Activated CD4-positive, alpha-beta T cell treated with anti-CD3 and anti-CD28 coated beads for 48 hours (primary cell): Measurements from ENCODE around the gene SLC6A20.
"Not testable (repeated sequence)": the region's sequence is repeated elsewhere in the genome, so short reads cannot be mapped to it uniquely, and the experiment has no call there.

ENCODE experiments used
- DNase-seq: peaks from one replicate; pipeline ENCODE4 v3.0.0-alpha.2; 2020

The SLC6A20 gene

DNA sequence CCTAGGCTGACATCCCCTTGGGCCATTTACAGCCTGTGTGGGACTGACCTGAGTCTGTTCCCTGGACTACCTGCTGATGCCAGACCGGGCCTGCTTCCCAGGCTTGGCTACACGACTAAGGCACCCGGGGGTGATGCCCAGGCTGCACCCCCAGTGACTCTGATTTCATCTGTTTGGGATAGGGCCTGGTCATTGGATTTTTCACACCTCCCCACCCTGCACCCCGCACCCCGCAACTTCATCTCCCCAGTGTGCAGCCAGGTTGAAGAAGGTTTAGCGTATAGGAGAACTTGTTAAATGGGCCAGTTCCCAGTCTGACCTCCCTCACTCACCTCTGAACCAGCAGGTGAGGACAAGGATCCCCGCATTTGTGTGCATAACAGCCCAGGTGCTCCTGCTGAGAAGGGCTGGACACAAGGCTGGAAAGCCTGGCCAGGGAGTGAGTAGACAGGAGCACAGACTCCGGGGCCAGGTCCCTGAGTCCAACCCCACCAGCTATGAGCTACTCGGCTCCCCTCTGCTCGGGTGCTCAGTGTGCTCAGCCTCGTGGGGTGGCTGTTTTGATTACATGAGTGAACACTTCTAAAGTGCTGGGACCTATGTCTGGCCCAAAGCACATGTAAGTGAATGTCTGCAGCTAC lies 18.5 kb downstream of the SLC6A20 start:
- no peak for DNase-seq

DNA sequence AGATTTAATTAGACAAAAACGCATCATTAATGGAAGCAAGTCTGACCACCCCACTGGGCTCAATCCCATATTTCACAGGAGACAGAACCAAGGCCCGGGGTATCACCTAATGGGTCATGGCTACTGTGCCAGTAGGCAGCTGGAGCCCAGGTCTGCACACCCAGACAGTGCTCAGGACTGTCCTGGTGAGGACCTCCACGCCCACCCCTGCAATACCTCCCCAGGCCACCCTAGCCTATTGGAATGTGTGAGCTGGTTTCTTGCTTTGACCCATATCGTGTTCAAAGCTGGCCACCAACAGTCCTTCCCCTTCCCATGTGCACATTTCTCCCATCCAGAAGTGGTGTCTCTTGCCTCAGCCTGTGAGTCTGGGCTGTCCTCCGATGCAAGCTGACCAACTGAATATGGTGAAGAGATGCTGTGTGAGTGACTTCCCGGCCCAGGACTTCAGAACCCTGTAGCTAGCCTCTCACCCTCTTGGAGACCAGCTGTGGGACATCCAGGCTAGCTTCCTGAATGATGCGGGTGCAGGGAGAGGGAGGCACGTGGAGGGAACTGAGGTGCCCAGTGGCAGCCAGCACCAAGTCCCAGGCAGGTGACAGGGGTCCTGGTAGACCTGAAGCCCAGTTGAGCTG lies 19.1 kb downstream of the SLC6A20 start:
- no peak for DNase-seq

DNA sequence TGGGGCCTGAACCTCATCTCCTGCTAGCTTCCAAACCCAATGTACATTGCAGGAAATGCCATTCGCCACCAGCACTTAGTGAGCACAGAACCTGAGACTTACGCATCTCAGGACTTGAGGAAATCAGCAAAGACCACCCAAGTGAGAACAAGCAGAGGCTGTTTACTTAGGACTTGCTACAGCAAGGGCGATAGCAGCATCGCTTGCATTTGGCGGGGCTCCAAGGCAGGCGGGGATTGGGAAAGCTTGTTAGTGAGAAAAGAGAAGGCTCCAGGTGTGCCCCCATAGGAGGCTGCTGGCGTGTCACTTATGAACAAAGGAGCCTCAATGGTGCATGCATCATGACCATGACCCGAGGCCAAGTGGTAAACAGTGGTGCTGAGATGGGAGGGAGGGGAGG lies 19.7 kb downstream of the SLC6A20 start:
- no peak for DNase-seq

DNA sequence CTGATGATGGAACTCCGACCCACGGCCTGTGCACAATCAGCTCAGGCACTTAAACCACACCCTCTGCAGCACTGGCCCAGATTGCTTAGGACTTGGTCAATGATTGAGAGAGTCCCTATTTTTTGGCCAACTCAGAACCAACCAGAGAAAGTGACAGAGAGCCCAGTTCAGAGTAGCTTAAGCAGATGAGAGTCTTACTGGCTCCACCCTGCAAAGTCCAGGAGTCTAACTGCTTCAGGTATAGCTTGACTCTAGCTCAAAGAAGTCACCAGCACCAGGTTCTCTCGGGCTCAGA lies 20.1 kb downstream of the SLC6A20 start:
- no peak for DNase-seq

DNA sequence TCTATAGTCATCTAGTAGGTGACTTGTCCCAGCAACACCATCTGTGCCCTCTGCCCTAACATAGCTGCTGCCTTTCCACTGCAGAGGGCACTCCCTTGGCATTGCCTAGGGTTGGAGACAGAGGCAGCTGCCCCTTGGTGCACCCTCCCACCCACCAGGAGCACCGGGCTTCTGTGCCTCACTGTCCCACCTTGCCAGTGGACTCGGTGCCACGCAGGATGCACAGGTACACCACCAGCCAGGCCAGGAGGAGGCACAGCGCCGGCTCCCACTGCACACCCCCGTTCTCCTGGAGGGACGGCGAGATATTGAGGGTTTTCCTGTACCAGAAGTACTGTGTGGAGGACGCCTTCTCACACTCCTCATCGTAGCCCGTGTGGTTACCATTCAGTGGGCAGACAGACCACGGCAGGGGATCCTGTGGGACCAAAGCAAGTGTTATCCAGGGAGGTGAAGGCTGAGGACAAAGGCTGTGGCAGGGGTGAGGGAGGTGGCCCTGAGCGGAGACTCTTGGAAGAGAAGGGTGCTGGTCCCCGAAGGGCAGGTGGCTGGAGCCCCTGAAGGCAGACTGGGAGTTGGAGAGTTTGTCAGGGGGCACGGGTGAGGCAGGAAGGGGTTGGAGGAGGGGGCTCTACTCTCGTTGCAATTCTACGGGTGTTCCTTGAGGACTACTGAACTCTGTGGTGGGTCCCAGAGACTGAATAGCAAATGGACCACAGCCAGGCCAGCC lies 20.6 kb downstream of the SLC6A20 start:
- no peak for DNase-seq

DNA sequence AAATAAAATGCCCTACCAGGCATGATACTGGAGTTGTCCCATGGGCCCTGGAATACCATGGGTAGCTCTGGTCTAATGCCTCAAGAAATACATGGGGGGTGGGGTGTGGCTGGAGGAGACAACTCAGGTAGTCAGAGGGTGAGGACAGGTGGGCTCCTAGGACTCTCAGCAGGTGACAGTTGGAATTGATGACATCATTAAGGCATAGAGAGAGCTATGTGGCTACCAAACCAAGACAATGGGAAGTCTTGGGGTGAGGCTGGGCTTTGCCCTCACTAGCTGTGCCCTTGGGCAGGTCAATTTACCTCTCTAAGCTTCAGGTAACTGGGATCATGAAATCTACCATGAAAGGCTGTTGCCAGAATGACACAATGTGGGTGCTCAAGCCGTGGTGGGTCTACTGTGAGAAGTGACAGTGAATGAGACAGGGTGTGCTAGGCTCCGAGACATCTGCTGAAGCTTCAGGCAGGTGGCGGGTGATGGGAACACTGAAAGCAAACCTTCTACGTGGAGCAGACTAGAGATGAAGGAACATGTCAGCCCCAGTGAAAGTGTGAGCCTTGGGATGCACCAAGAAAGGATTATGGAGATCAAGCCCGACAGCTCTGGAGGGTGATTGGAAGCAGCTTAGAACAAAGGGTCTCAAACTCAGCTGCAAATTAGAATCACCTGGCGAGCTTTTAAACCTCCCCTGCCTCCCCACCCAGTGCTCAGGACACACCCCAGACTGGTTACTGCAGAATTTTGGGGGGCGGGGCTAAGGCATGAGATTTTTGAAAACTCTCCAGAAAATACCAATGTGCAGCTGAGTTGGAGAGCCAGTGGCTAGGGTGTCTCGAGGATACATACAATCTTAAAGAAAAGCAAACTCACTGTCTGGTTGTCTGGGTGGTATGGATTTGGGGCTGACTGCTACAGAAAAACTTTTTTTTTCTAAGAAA lies 21.5 kb downstream of the SLC6A20 start:
- no peak for DNase-seq

DNA sequence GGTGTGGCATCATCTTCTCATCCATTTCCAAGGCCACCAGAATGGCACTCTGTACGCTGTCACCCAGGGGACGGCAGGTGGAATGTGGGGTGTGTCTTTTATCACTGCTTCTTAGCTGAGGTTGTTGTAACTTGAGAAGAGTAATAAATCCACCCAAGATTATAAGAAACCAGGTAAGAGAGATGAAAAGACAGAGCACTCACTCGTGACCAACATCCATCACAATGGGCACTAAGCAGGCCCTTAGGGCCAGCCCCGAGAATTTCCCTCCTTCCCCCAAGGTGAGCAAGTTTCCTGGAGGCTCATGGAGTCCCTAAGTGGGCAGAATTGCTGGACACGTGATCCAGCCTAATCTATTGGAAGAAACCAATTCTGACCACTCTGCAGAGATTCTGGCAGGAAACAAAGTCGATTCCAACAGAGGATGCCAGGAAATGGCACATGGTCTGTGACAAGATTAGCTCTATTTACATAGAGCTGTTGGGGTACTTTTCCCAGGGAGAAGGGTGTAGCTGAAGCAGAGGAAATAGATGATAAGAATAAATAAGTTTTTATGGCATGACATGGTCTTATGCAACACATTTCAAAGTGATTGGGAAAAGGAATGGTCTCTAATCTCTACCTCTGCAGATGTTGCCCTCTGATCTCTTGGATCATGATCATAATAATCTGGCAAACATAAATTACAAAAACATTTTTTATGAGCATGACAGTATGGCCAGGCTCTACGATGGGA lies 22.5 kb downstream of the SLC6A20 start:
- no peak for DNase-seq

DNA sequence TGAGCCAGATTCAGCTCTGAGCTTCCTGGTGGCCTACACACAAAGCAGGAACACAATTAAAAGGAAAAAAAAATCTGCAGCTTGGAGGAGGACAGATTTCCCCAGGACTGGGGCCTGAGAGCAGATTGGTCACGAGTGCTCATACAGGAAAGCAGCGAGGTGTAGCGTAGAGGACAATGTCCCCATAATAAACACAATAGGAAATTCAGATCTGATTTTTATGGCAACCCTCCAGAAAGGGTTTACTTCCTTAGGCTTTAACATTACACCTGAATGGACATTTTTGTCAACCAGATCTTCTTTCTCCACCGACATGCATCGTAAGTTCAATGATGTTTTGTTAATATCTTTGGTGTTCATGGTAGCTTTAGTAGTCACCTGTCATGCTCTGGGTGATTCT lies 23.3 kb downstream of the SLC6A20 start:
- no peak for DNase-seq

DNA sequence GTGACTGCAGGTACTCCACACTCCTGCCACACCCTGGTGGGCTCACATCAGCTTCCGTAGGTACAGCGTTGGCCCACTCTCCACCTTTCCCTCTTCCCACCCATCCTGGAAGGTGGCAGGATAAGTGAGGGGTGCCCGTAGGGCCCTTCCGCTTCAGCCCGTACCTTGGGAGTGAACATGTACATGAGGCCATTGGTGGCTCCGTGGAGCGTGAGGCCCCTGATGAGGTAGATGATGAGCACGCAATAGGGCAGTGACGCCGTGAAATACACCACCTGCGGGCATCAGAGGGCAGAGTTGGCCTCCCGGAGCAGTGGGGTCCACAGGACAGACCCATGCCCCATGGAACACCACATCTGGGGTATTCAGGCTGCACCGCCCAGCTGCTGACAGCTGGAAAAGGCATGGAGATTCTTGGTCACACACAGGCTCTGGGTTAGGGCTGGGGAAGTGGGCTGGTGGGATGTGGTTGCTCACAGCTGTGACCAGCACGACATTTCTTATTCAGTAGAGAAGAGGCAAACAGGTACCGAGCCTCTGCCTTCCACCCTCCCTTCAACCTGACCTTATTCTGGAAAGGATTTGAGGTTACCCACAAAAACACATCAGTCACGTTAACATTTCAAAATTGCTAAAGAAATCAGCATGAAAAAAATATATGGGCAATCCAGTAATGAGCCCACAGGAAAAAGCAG lies 23.8 kb downstream of the SLC6A20 start:
- peak; percentile 22 for DNase-seq

DNA sequence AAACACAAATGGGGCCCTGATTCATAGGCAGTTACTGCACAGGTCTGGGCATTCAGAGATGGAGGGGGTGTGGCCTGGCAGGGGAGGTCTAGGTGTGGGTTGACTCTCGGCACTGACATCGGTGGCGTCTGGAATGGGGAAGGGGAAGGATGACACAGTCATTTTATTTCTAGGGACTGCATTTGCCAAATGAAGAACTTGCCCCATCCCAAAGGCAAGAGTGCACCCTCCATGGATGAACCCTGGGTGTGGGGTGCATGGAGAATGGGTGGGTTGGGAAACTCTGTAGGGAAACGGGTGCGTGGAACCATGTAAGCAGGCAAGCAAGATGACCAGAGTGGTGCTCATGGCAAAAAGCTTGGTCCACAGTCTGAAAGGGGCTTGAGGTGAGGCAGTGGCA lies 24.5 kb downstream of the SLC6A20 start:
- DNase-seq, result no peak

DNA sequence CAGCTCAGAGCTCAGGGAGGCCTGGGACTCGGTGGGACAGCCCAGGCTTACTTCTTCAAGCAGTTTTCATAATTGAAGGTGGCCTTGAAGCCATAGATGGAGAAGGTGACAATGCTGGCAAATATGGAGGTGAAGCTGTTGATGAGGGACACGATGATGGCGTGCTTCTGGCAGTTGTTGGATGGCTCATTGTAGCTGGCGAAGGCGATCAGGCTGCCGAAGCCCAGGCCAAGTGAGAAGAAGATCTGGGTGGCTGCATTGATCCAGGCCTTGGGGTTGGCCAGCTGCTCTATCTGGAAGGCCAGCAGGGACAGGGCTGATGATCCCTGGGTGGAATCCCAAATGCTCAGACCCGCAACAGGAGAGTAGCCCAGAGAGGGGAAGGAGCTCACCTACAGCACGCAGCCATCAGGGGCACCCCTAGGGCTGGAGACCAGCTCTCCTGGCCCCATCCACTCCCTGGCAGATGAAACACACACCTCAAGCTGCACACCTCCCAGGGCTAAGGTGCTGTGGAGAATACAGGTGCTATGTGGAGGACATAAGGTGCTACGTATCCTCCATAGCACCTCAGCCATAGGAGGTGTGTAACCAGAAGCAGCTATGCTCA lies 25.1 kb downstream of the SLC6A20 start:
- no peak for DNase-seq

DNA sequence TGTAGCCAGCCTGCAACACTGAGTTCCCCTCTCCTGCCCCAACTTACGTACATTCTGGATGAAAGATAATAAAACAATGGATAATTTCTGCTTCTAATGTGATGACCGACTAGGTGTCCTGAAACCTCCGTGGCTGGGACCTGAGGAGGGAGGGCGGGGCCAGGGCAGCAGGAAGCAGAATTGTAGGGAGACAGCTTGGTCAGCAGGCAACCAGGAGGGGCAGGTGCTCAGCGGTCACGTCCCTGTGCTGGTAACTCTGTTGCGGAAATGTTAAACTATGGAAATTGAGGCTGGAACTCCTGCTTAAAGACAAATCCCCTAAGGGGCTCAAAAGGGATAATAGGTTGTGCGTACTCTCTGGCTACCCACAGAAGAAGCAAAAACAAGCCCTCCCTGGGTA lies 30.4 kb downstream of the SLC6A20 start:
- DNase-seq, result no peak

DNA sequence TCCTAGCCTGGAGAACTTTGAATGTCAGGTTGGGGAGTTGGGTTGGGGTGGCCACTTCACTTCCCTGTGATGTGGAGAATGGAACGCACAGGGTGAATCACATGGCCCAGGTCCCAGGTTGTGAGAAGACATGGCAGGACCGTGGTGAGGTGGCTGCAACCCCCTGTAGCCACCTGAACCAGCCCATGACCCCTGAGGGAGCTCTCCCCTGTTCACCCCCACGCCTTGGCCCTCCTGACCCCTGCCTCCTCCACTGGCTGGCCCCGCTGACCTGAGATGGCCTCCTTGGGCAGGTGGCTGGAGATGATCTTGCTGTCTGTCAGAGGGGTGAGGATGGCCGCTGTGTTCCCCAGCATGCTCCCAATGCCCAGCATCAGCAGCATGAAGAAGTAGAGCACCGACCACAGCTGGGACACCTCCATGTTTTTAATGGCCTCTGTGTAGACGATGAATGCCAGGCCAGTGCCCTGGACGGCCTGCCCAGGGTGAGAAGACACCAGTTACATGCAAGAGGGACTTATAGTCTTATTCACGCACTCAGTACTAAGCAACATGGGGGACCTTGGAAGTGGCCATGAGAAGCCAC lies 31.0 kb downstream of the SLC6A20 start:
- DNase-seq, result no peak

DNA sequence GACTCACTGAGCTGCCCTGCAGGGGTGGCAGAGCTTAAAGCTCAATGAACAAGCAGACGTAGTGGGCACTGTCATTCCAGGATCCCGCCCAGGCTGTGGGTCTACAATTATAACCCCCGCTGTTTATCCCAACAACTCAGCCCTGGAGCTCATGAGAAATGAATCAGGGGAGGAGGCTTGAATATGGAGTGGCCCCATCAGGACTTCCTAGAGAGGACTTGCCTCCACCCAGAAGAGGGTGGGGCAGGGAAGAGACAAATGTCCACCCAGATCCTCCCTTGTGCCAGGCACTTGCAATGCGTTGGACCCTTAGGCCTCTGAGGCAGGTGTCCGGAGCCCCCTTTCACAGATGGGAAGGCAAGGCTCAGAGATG lies 33.0 kb downstream of the SLC6A20 start:
- no peak for DNase-seq

DNA sequence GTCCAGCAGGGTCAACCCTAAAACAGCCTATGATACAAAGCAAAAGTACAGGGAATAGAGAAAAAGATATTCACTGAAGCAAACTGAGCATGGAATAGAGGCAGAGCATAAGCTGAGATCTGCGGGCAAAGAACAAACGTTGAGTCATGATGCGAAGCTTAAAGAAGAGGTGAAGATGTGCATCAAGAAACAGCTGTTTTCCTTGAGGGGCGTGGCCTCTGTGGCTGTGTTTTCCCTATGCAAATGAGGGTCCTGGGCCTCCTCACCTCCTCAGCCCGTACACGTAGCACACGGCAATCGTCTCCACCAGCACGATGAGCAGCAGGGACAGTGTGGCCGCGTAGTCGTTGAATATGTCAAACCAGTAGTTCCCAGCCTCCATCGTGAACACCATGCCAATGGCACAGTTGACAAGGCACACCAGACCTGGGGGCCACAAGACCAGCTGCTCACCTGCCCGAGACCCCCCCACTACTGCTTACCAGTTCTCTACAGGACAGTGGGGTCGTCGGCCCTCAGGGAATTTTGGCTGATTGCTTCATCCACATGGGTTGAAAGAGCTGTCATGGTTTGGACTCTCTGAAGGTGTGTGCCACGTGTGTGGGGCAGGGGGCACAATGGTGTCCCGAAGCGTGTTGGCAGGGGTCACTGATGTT lies 33.6 kb downstream of the SLC6A20 start:
- no peak for DNase-seq

DNA sequence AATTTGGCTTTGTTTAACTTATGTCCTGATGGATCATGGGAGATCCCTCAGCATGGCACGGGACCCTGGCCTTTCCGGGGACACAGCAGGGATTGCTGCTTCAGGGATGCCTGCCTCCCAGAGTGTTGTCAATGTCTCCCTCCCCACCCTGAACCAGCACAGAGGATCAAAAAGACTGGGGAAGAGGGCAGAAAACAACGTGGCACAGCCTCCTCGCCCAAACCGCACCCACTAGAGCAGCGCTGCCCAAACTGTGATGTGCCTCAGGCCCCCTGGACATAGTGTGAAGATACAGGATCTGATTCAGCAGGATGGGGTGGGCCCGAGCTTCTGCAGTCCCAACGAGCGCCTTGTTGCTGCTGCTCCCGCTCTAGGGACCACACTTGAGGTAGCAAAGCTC lies 34.5 kb downstream of the SLC6A20 start:
- no peak for DNase-seq

DNA sequence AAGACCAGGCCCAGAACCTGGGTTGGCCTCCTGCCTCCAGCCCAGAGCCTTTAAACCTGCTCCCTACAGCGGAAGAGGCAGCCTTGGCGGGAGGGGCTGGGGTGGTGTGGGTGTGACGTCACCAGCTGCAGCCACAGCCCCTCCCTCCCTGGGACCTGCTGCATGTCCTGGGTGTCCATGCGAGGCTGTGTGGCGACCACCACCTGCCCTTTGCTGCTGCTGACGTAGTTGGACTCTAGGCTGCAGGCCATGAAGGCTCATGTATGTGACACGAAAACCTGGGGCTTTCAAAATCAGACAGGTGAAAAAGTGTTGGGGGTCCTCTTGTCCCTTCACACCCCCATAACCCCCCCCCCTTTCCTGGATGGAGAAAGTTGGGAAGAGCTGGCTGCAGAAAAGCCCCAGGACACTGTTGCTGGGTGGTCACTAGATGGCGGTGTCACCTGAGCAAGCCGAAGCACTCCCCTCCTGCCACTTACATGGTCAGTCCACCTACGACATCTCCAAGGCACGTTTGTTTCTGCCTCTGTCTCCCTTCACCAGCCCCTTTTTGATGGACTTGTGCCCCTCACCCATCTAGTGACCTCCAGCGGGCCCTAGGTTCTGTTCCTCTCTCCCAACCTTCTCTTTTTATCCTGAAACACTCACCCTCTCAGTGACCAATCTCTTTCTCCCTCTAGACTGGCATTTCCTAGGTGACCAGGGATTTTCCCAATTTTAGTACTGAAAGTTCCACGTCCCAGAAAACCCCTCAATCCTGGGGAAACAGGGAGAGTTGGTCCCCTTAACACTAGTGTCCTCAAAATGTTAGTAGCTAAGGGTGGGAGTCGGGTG lies 35.2 kb downstream of the SLC6A20 start:
- peak; percentile 53 for DNase-seq

DNA sequence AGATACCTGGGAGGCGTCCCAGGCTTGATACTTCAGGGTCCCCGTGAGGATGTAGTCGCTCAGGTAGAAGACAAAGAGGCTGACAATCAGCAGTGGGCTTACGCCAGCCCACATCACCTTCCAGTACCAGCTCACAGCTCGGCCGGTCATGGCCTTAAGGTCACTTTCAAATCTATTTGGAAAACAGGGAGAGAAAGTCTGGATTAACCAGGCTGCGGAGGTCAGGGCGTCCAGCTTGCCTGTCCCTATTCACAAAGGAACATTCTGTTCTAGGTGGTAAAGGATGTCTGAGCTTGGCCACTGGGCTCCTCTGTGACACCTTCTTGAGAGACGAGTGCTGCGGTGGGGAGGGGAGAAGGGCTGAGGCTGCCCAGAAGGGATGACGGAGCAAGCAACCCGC lies 36.5 kb downstream of the SLC6A20 start:
- no peak for DNase-seq

DNA sequence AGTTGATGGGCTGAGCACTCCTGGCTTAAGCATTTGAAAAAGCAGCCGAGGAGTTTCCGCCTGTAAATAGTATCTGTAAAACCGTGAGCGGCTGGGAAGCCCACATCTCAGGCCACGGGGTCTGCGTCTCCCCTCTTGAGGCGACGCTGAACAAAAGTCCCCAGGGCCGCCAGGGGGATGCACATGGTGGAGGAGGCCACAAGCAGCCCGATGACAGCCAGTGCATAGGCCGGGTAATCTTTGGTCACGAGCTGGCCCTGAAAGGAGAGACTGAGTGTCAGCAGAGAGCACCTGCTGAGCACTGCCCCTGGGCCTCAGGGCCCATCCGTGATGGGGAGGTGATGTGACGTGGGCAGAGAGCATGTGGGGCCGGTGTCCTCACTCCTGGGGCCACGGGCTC lies 37.5 kb downstream of the SLC6A20 start:
- DNase-seq, result no peak

DNA sequence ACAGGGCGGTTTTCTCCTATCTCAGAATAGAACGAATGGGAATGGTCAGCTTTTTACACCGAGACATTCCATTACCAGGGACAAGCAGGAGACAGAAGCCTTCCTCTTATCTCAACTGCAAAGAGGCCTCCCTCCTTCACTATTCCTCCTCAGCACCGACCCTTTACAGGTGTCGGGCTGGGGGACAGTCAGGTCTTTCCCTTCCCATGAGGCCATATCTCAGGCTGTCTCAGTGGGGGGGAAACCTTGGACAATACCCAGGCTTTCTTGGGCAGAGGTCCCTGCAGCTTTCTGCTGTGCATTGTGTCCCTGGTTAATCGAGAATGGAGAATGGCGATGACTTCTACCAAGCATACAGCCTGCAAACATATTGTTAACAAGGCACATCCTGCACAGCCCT lies 39.2 kb downstream of the SLC6A20 start:
- DNase-seq, result not testable (repeated sequence)
